Activated CD4-positive, alpha-beta T cell treated with anti-CD3 and anti-CD28 coated beads for 4 hours (primary cell): ENCODE measurements around the gene AFF3.

Experiments used
- DNase-seq, 2 donors: peaks; one replicate each; pipeline ENCODE4 v3.0.0-alpha.2; 2020

The AFF3 gene

DNA sequence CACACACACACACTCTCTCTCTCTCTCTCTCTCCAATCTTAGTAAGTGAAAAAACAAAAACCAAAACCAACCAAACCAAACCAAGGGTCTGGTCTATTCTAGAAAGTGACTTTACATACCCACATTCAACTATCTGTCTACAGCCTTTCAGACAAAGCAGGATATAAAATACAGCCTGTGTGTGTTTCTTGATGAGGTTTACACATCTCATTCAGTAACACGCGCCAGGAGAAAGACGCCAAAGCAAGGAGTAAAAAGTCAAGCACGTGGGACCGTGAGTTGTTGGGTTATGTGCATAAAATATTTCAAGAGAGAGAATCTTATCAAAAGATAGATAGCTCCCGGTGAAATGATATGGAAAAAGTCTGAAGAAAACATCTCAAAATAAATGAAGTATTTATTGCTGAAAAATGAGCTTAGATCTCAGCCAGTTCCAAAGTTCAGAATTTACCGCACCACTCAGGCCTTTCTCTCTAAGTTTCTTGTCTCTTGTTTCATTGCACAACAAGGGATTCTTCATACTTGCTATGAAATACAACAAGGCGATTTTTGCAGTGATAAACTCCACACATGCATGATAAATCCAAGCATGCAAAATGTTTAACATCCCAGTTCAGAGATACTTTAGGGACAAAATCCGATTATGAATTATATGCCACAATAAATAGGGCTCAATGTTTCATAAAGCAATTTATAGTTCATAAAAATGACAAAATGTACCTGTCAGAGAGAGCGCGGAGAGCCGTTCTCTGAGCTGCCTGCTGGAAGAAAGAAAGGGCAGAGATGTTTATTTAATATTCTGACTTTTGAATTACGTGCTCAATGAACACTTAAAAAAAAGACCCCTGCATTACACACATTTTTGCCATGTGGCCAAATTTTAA, 493.2 kb downstream of the AFF3 start:
- no peak for DNase-seq

- DNase-seq: no peak
Observed at GRCh38 chr2:99648178-99648844, 494.1 kb downstream of the AFF3 start.

- DNase-seq: no peak
Observed at GRCh38 chr2:99645960-99646359, 496.4 kb downstream of the AFF3 start.

DNA sequence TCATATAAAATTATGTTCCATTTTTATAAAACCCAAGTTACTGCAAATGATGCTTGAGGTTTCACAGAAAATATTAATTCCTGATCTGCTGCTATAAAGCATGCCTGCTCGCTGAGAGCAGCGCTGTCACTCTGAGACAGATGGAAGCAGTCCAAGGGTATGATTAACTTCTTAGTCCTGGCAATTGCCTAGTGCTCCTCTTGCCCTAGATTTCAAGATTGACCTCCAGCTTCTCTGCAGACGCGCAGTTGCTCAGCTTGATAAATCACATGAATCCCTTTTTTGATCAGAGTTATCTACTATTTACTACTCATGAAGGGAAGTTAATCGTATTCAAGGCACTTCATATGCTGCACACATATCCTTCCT, 498.0 kb downstream of the AFF3 start:
- no peak for DNase-seq

GRCh38 chr2:99643787-99644418, 498.5 kb downstream of the AFF3 start:
- DNase-seq: no peak

- DNase-seq: no peak
Observed at GRCh38 chr2:99641999-99642398, 500.4 kb downstream of the AFF3 start.

DNA sequence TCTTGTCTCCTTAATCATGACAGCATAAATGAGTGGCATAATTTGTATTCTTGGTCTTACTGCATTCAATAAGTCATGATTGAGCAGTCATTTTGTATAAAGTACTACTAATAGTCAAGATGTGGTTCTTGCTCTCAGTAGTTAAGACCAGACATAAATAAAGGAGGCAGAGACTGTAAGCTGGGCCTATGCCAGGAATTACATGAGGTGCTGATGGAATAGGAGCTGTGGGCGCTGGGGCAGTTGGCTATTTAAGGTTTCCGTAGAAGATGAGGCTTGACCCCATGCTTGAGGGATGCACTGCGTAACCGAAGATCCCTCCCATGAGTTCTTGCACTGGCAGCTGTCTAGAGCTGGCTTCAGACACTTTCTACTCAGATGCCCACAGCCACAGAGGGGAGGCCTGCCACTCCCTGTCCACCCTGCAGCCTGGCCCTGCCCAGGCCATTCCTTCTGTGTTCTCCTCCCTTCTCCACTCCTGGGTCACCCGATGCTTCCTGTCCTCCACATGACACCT, 501.7 kb downstream of the AFF3 start:
- DNase-seq: no peak

DNA sequence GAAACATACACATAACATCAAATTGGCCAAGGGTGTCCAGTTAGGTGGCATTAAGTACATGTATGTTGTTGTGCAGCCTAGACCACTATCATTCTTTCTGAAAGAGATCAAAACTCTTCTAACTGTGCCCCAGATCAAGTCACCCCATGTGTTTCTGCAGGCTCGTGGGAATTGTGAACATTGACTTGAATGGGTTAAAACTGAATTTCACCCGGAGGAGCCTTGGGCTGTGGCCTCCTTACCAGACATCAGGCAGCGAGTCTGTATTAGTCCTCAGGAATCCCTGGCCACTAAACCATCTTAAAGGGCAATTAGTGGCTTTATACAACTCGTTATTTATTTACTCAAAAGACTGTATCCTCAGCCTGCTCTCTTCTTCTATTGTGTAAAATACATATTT, 503.6 kb downstream of the AFF3 start:
- DNase-seq: no peak

- no peak for DNase-seq
Observed at GRCh38 chr2:99637159-99637697, 505.2 kb downstream of the AFF3 start.

GRCh38 chr2:99636144-99637034, 506.0 kb downstream of the AFF3 start:
- no peak for DNase-seq

- DNase-seq: no peak
Observed at GRCh38 chr2:99635710-99636109, 506.7 kb downstream of the AFF3 start.

- DNase-seq: no peak
Observed at GRCh38 chr2:99634234-99634633, 508.2 kb downstream of the AFF3 start.

GRCh38 chr2:99631700-99632099, 510.7 kb downstream of the AFF3 start:
- no peak for DNase-seq

GRCh38 chr2:99629320-99629719, 513.1 kb downstream of the AFF3 start:
- no peak for DNase-seq

DNA sequence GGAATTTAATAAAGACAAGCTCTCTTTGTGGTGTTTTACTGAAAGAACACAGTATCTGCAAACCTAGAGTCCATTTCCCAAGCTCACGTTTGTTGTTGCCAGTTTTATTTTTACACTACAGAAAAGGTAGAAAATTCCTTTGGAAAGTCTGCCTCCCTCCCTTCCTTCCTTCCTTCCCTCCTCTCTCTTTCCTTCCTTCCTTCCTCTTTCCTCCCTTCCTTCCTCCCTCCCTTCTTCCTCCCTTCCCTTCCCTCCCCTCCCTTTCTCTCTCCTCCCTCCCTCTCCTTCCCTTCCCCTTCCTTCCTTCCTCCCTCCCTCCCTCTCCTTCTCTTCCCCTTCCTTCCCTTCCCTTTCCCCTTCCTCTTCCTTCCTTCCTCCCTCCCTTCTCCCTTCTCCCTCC, 516.2 kb downstream of the AFF3 start:
- DNase-seq: no peak

- no peak for DNase-seq
Observed at GRCh38 chr2:99624677-99625076, 517.7 kb downstream of the AFF3 start.

DNA sequence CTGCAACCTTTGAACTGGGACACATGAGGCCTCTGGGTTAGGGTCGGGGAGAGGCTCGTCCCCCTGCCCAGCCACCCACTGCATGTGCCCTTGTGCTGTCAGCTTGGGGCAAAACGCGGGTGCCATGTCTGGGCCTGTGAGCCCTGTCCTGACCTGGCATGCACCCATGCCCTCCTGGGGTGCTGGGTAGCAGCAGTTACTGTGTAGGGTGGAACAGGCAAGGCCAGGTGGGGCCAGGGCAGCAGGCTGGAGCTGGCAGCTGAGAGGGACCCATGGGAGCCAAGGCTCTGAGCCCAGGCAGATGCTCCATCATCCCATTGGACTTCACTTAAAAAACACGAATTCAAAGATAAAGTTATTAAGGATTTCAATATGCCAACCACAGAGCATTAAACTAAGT, 518.8 kb downstream of the AFF3 start:
- no peak for DNase-seq

DNA sequence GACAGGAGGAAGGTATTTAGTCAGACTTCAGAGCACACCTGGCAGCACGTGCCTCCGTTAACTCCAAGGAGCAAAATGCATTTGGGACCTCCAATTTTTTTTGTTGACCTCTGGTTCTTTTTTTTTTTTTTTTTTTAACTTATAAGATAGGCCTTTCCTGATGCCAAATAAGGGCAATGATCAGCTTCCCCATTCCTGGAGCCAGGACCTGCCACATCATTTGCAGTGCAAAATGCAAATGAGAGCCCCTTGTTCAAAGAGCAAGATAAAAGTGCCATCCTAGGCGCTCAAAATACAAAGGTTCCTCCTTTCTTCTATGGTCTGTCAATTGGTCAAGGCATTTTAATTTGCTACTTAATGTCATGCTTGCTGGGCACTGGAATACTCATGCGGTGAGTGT, 519.4 kb downstream of the AFF3 start:
- no peak for DNase-seq

GRCh38 chr2:99622534-99622933, 519.9 kb downstream of the AFF3 start:
- no peak for DNase-seq

- no peak for DNase-seq
Observed at GRCh38 chr2:99621774-99622173, 520.6 kb downstream of the AFF3 start.

DNA sequence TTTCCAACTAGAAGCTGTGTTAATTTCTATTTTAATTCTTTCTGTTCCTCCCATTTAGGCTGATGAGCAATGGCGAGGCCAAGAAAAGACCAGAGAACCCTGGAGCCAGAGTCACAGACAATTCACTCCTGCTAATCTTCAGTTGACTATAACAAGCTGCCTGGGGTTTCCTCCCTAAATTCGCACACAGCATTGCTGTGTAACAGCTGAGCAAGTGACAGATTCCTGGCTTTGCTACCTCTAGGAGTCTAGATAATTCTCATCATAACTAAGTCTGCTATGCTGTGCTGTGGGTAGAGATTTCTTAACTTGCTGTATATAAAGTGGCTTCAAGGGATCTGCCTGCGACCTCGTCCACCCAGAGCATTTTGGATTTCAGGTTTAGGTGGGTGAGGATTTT, 521.3 kb downstream of the AFF3 start:
- no peak for DNase-seq

DNA sequence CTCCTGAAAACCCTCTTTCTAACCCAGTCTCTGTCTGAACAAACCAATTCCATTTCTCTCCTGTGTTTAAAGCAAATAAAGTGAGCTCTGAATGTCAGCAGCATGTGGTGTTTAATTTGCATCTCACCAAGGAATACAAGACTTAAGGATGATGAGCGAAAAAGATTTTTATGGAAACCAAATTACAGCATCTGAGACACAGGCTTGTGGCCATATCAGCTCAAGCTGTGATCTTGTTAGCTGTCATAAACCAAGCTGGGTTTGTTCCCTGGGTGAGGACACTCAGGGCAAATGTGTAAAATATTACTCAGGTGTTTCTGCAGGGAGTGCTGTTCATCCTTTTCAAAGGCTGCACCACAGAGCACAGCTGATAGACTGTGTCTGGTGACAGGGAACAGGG, 523.2 kb downstream of the AFF3 start:
- DNase-seq: no peak
